ENCODE measurements around the gene TMEM86B. TPM values are rescaled to one million over a fixed set of nuclear protein-coding genes. Genes with fewer than 3 reads are reported as not detected.

Gene TMEM86B
- total and polyA plus RNA-seq, 2 donors (not counting 3 experiments of a cell fraction or from before 2014, with no cell fraction given) = 4.5 to 5.4 TPM

- Histone ChIP-seq H3K36me3 (ENCODE audit: control insufficient read depth in 2 of 2, extremely low read depth in 1 of 2, insufficient read depth in 2 of 2, low read length in 2 of 2) (no peaks in the 10 kb centered on the region), H3K27me3 (ENCODE audit: control insufficient read depth in 2 of 2, insufficient read depth in 2 of 2, low read length in 2 of 2) (no peaks in the 10 kb centered on the region), H3K4me2 (ENCODE audit: insufficient read depth, low read length) (peak overlapping the region; percentile 55), H3K27ac (ENCODE audit: insufficient read depth, low read depth, low read length) (peak overlapping the region; percentile 65), H2AFZ (ENCODE audit: low read depth, low read length) (no peak overlapping the region), H3K79me2 (ENCODE audit: control insufficient read depth, insufficient read depth, low read length) (no peaks in the 10 kb centered on the region), H4K20me1 (replicated peaks; ENCODE audit: control insufficient read depth, extremely low read depth, insufficient read depth, low read length) (no peaks in the 10 kb centered on the region), H3K4me1 (ENCODE audit: control insufficient read depth, extremely low read depth, insufficient read depth, low read length) (peaks cover 9% of the 10 kb centered on the region), H3K9ac (replicated peaks; ENCODE audit: extremely low read depth, insufficient read depth, low read length) (peak overlapping the region; percentile 21), H3K4me3 (replicated peaks in 1 of 3; ENCODE audit: insufficient read depth in 1 of 3, low read depth in 1 of 3, low read length in 3 of 3) (peak overlapping the region in 1 of 3 experiments; percentile 3), H3K9me3 (replicated peaks; ENCODE audit: control insufficient read depth, insufficient read depth, low read length) (no peaks in the 10 kb centered on the region), H3K9me1 (replicated peaks; ENCODE audit: control insufficient read depth, extremely low read depth, insufficient read depth, low read length) (no peaks in the 10 kb centered on the region)
- peak; percentile 99 for FAIRE-seq
- ChIA-PET POLR2A (interaction anchor here (1.0 to 1.1 kb wide), 2 partner anchors 18 to 43 kb away, joined by 3 to 15 read pairs; partner anchors contain the start of gene PPP6R1), CTCF (interaction anchor here (0.8 to 1.6 kb wide), 7 partner anchors 10 to 99 kb away, joined by 3 to 13 read pairs (median 4); partner anchors contain the start of genes DNAAF3, PPP1R12C and PPP6R1)
- intact Hi-C loops (cut with micrococcal nuclease) (loop anchor here (1.0 to 5.0 kb wide), 4 partner anchors 43 to 169 kb away; partner anchors contain the start of genes DNAAF3, KMT5C, PPP6R1 and RPL28), dilution Hi-C loops (cut with MboI; ENCODE audit: extremely low pct_ligation_motif_present, low sequenced_read_pairs) (no loop called here)
- BruUV-seq (replicated peaks) = no TSS peak
- peak; percentile 97 for DNase-seq (ENCODE audit: low read depth, low spot score)
- TF ChIP-seq POLR2AphosphoS5 (IDR thresholded peaks at IDR 0.05; ENCODE audit: insufficient read depth, low read depth, low read length) = peak; percentile 68
- peak; percentile 40 for TF ChIP-seq MAX (IDR thresholded peaks at IDR 0.05; ENCODE audit: insufficient read depth, insufficient read length)
- peak; percentile 98 for TF ChIP-seq FOS (IDR thresholded peaks at IDR 0.05; ENCODE audit: borderline replicate concordance, insufficient read depth, low read length)
- TF ChIP-seq JUN (IDR thresholded peaks at IDR 0.05; ENCODE audit: borderline replicate concordance, insufficient read depth, insufficient read length, low read depth) = peak; percentile 91
- no peak for TF ChIP-seq EZH2 (IDR thresholded peaks at IDR 0.05; ENCODE audit: borderline replicate concordance, low read depth, low read length, severe bottlenecking)
- TF ChIP-seq POLR2A (IDR thresholded peaks at IDR 0.05; ENCODE audit: low read depth, low read length) = no peak
- TF ChIP-seq CTCF (IDR thresholded peaks at IDR 0.05; ENCODE audit: extremely low read depth in 1 of 2, insufficient read depth in 1 of 2, low read depth in 1 of 2, low read length in 2 of 2) = no peak
- peak; percentile 28 for TF ChIP-seq GATA2 (IDR thresholded peaks at IDR 0.05; ENCODE audit: insufficient read depth, insufficient read length, low read depth, low read length)
- peak; percentile 50 for TF ChIP-seq MYC (IDR thresholded peaks at IDR 0.05; ENCODE audit: low read depth, low read length)
Measured at GRCh38 chr19:55216461-55217198, 11.9 kb downstream of the TMEM86B start.
